Measurements from ENCODE around the gene CNIH3. TPM values are rescaled to one million over a fixed set of nuclear protein-coding genes. Genes with fewer than 3 reads are reported as not detected.

Gene CNIH3
- total RNA-seq, 1 donor from 2014 or later = 0.53 TPM

- DNase-seq (ENCODE audit: low read depth) (no peak), FAIRE-seq (no peak)
- H3K36me3 ChIP-seq (ENCODE audit: control insufficient read depth, insufficient read depth, low read length) = no peaks in the 10 kb centered on the region
- no peak overlapping the region for H3K4me3 ChIP-seq (ENCODE audit: low read depth, low read length)
- H3K27me3 ChIP-seq (ENCODE audit: control insufficient read depth, insufficient read depth, low read length) = peaks cover 2% of the 10 kb centered on the region
- no peak for TF ChIP-seq CTCF (IDR thresholded peaks at IDR 0.05; ENCODE audit: insufficient read depth, low read length, severe bottlenecking)
These were observed 23.9 kb downstream of the CNIH3 start for GRCh38 chr1:224640018-224640417.

- Histone ChIP-seq H3K27me3 (ENCODE audit: control insufficient read depth, insufficient read depth, low read length) (peaks cover 2% of the 10 kb centered on the region), H3K36me3 (ENCODE audit: control insufficient read depth, insufficient read depth, low read length) (no peaks in the 10 kb centered on the region), H3K4me3 (ENCODE audit: low read depth, low read length) (no peak overlapping the region)
- DNase-seq (ENCODE audit: low read depth) = no peak
- TF ChIP-seq CTCF (IDR thresholded peaks at IDR 0.05; ENCODE audit: insufficient read depth, low read length, severe bottlenecking) = no peak
- no peak for FAIRE-seq
These were observed 24.5 kb downstream of the CNIH3 start for GRCh38 chr1:224640587-224640986.

GRCh38 chr1:224641030-224641429 is 24.9 kb downstream of the CNIH3 start:
- TF ChIP-seq CTCF (IDR thresholded peaks at IDR 0.05; ENCODE audit: insufficient read depth, low read length, severe bottlenecking) = peak; percentile 65
- peaks cover 2% of the 10 kb centered on the region for H3K27me3 ChIP-seq (ENCODE audit: control insufficient read depth, insufficient read depth, low read length)
- DNase-seq (ENCODE audit: low read depth) = peak; percentile 19
- no peak overlapping the region for H3K4me3 ChIP-seq (ENCODE audit: low read depth, low read length)
- no peaks in the 10 kb centered on the region for H3K36me3 ChIP-seq (ENCODE audit: control insufficient read depth, insufficient read depth, low read length)
- FAIRE-seq = peak; percentile 28

GRCh38 chr1:224643653-224644052 is 27.5 kb downstream of the CNIH3 start:
- FAIRE-seq (no peak), DNase-seq (ENCODE audit: low read depth) (no peak)
- TF ChIP-seq CTCF (IDR thresholded peaks at IDR 0.05; ENCODE audit: insufficient read depth, low read length, severe bottlenecking) = no peak
- Histone ChIP-seq H3K4me3 (ENCODE audit: low read depth, low read length) (no peak overlapping the region), H3K36me3 (ENCODE audit: control insufficient read depth, insufficient read depth, low read length) (no peaks in the 10 kb centered on the region), H3K27me3 (ENCODE audit: control insufficient read depth, insufficient read depth, low read length) (peaks cover 2% of the 10 kb centered on the region)

- FAIRE-seq (peak; percentile 76), DNase-seq (ENCODE audit: low read depth) (peak; percentile 55)
- peak; percentile 81 for TF ChIP-seq CTCF (IDR thresholded peaks at IDR 0.05; ENCODE audit: insufficient read depth, low read length, severe bottlenecking)
- peaks cover 2% of the 10 kb centered on the region for H3K27me3 ChIP-seq (ENCODE audit: control insufficient read depth, insufficient read depth, low read length)
- H3K4me3 ChIP-seq (ENCODE audit: low read depth, low read length) = no peak overlapping the region
- no peaks in the 10 kb centered on the region for H3K36me3 ChIP-seq (ENCODE audit: control insufficient read depth, insufficient read depth, low read length)
These were observed 28.5 kb downstream of the CNIH3 start for GRCh38 chr1:224644553-224645154.

GRCh38 chr1:224647449-224647848 is 31.3 kb downstream of the CNIH3 start:
- DNase-seq (ENCODE audit: low read depth) = no peak
- FAIRE-seq = no peak
- Histone ChIP-seq H3K4me3 (ENCODE audit: low read depth, low read length) (no peak overlapping the region), H3K36me3 (ENCODE audit: control insufficient read depth, insufficient read depth, low read length) (no peaks in the 10 kb centered on the region), H3K27me3 (ENCODE audit: control insufficient read depth, insufficient read depth, low read length) (no peaks in the 10 kb centered on the region)
- TF ChIP-seq CTCF (IDR thresholded peaks at IDR 0.05; ENCODE audit: insufficient read depth, low read length, severe bottlenecking) = no peak
